CD14-positive monocyte (primary cell): ENCODE results near the gene LRRC4B. TPM values are rescaled to one million over a fixed set of nuclear protein-coding genes. Genes with fewer than 3 reads are reported as not detected.

ENCODE experiments used
- DNase-seq, 3 donors: peaks; one replicate each; pipeline ENCODE4 v3.0.0-alpha.2; 2011 to 2022
- H2AFZ ChIP-seq: 2 replicates; pipeline ENCODE4 v1.6.0; 2012; ENCODE audit warnings: mild to moderate bottlenecking, low read depth, low read length, inconsistent platforms; ENCODE audit not compliant: insufficient read depth, poor library complexity, severe bottlenecking
- H3K27ac ChIP-seq, 2 donors: 1 replicate in 1 of 2; 2 replicates in 1 of 2; pipeline ENCODE4 v1.5.1; 2012 to 2013; ENCODE audit warnings: low read length in 2 of 2, control low read depth in 1 of 2, inconsistent platforms in 1 of 2, low read depth in 1 of 2, mild to moderate bottlenecking in 1 of 2
- H3K27me3 ChIP-seq, 2 donors: one replicate each; pipeline versions ENCODE4 v1.6.0 to v1.6.1; 2011 to 2013; ENCODE audit warnings: low read length in 2 of 2; ENCODE audit not compliant: control insufficient read depth in 2 of 2, insufficient read depth in 2 of 2
- H3K36me3 ChIP-seq, 2 donors: replicated peaks in 1 of 2; 1 replicate in 1 of 2; 2 replicates in 1 of 2; pipeline versions ENCODE4 v1.5.1 to v1.6.1; 2012 to 2013; ENCODE audit warnings: low read length in 2 of 2, control low read depth in 1 of 2, inconsistent platforms in 1 of 2, mild to moderate bottlenecking in 1 of 2; ENCODE audit not compliant: insufficient read depth in 2 of 2, control insufficient read depth in 1 of 2
- H3K4me1 ChIP-seq, 2 donors: 1 replicate in 1 of 2; 2 replicates in 1 of 2; pipeline versions ENCODE4 v1.5.1 to v1.6.1; 2012 to 2013; ENCODE audit warnings: low read length in 2 of 2, control low read depth in 1 of 2, inconsistent platforms in 1 of 2, mild to moderate bottlenecking in 1 of 2, moderate library complexity in 1 of 2; ENCODE audit not compliant: insufficient read depth in 2 of 2, control insufficient read depth in 1 of 2
- H3K4me2 ChIP-seq: replicated peaks from 2 replicates; pipeline ENCODE3; 2012; ENCODE audit warnings: low read length, moderate library complexity, mild to moderate bottlenecking; ENCODE audit not compliant: poor library complexity, severe bottlenecking; ENCODE audit errors: extremely low read depth
- H3K4me3 ChIP-seq, 3 experiments: fragments of 200-600 bp in 1 of 3; sonication (generic) in 1 of 3; replicated peaks in 1 of 3; 1 replicate in 2 of 3; 2 replicates in 1 of 3; pipeline ENCODE4 v1.5.1; 2011 to 2013; ENCODE audit warnings: low read length in 3 of 3, mild to moderate bottlenecking in 3 of 3, control low read depth in 2 of 3, low read depth in 2 of 3, inconsistent platforms in 1 of 3, moderate library complexity in 1 of 3
- H3K79me2 ChIP-seq: 2 replicates; pipeline ENCODE4 v1.6.0; 2012; ENCODE audit warnings: mild to moderate bottlenecking, control low read depth, inconsistent platforms, low read length, moderate library complexity; ENCODE audit not compliant: insufficient read depth
- H3K9ac ChIP-seq: 2 replicates; pipeline ENCODE4 v1.6.0; 2017; ENCODE audit warnings: low read length, mild to moderate bottlenecking; ENCODE audit not compliant: insufficient read depth, poor library complexity, severe bottlenecking
- H3K9me3 ChIP-seq, 2 donors: replicated peaks in 1 of 2; 1 replicate in 1 of 2; 2 replicates in 1 of 2; pipeline versions ENCODE4 v1.5.1 to v1.6.1; 2012 to 2013; ENCODE audit warnings: low read length in 2 of 2, control low read depth in 1 of 2; ENCODE audit not compliant: control insufficient read depth in 1 of 2, insufficient read depth in 1 of 2
- H4K20me1 ChIP-seq: 2 replicates; pipeline ENCODE4 v1.6.0; 2012; ENCODE audit warnings: mild to moderate bottlenecking, low read length, control low read depth, moderate library complexity; ENCODE audit not compliant: insufficient read depth
- H3K27ac Mint-ChIP-seq, 7 donors: one replicate each; pipeline ENCODE4 v1.8.0; 2020; ENCODE audit warnings: mild to moderate bottlenecking in 7 of 7, mixed read lengths in 7 of 7, moderate library complexity in 6 of 7, inconsistent platforms in 2 of 7
- H3K27me3 Mint-ChIP-seq, 3 donors: one replicate each; pipeline ENCODE4 v1.8.0; 2021 to 2022; ENCODE audit warnings: low read depth in 3 of 3, mild to moderate bottlenecking in 3 of 3, mixed read lengths in 3 of 3, moderate library complexity in 3 of 3, inconsistent platforms in 1 of 3
- H3K36me3 Mint-ChIP-seq, 2 donors: one replicate each; pipeline ENCODE4 v1.8.0; 2020; ENCODE audit warnings: mixed read lengths in 2 of 2, inconsistent platforms in 1 of 2, mild to moderate bottlenecking in 1 of 2
- H3K4me1 Mint-ChIP-seq: one replicate; pipeline ENCODE4 v1.8.0; 2020; ENCODE audit warnings: mild to moderate bottlenecking, mixed read lengths
- H3K4me3 Mint-ChIP-seq, 2 donors: one replicate each; pipeline ENCODE4 v1.8.0; 2020; ENCODE audit warnings: mild to moderate bottlenecking in 2 of 2, mixed read lengths in 2 of 2, moderate library complexity in 1 of 2
- H3K9me3 Mint-ChIP-seq, 7 donors: one replicate each; pipeline ENCODE4 v1.8.0; 2020 to 2022; ENCODE audit warnings: mixed read lengths in 7 of 7, mild to moderate bottlenecking in 6 of 7, moderate library complexity in 6 of 7, inconsistent platforms in 2 of 7
- CTCF ChIP-seq: fragments of 200-600 bp; IDR thresholded peaks from one replicate; pipeline ENCODE4 v1.8.0; 2022; ENCODE audit warnings: antibody characterized with exemption, mild to moderate bottlenecking
- WGBS: methylation state at CpG from one replicate; pipeline ENCODE4 v1.1.5; 2013; ENCODE audit warnings: missing lambda C conversion rate; ENCODE audit not compliant: insufficient coverage; 5-methylcytosine and 5-hydroxymethylcytosine counted together
- intact Hi-C, 2 donors: fragments of 100-400 bp; cut with micrococcal nuclease; formaldehyde crosslinking; loops; one replicate each; pipeline versions ENCODE4 v1.15.0 to v1.15.1; 2023
- polyA plus RNA-seq, 3 donors: library from polyadenylated mRNA; depleted of rRNA in 1 of 3; unstranded in 2 of 3; stranded (reverse) in 1 of 3; fragments of 300-500 nt in 2 of 3; fragments of >200 nt in 1 of 3; fragmentation: Illumina TruSeq in 2 of 3; gene quantifications; 1 replicate in 2 of 3; 2 replicates in 1 of 3; pipeline ENCODE4 v1.2.3, GENCODE V29; 2012 to 2021

Gene LRRC4B
- polyA plus RNA-seq, 3 donors = not detected

GRCh38 chr19:50552540-50552939 is 15.7 kb downstream of the LRRC4B start:
- intact Hi-C loops = no loop called here
- Histone ChIP-seq H3K27me3 (peaks cover 0 to 54% of the 10 kb centered on the region in 2 donors), H2AFZ (no peak overlapping the region), H3K79me2 (no peaks in the 10 kb centered on the region), H3K27ac (no peak overlapping the region), H3K9me3 (no peaks in the 10 kb centered on the region), H4K20me1 (no peaks in the 10 kb centered on the region), H3K36me3 (no peaks in the 10 kb centered on the region), H3K4me3 (no peak overlapping the region), H3K4me1 (peaks cover 6 to 9% of the 10 kb centered on the region in 2 donors), H3K9ac (no peak overlapping the region), H3K4me2 (no peak overlapping the region)
- no peak overlapping the region for H3K27ac Mint-ChIP-seq
- no peak for TF ChIP-seq CTCF
- peaks cover 7% of the 10 kb centered on the region for H3K4me1 Mint-ChIP-seq
- H3K36me3 Mint-ChIP-seq = no peaks in the 10 kb centered on the region
- H3K9me3 Mint-ChIP-seq = peaks cover 0 to 7% (median 3%) of the 10 kb centered on the region in 7 donors
- 82% methylated on average over 14 of the region's 15 CpGs for WGBS
- H3K27me3 Mint-ChIP-seq = peaks cover 51 to 66% (median 57%) of the 10 kb centered on the region in 3 donors
- H3K4me3 Mint-ChIP-seq = peak overlapping the region in 1 of 2 donors; percentile 65
- DNase-seq = no peak

- Histone ChIP-seq H3K9me3 (no peaks in the 10 kb centered on the region), H3K9ac (no peak overlapping the region), H3K27me3 (peaks cover 0 to 46% of the 10 kb centered on the region in 2 donors), H3K27ac (no peak overlapping the region), H3K4me1 (peaks cover 6 to 9% of the 10 kb centered on the region in 2 donors), H3K4me3 (no peak overlapping the region), H3K4me2 (no peak overlapping the region), H4K20me1 (no peaks in the 10 kb centered on the region), H2AFZ (no peak overlapping the region), H3K36me3 (no peaks in the 10 kb centered on the region), H3K79me2 (no peaks in the 10 kb centered on the region)
- 2% methylated on average over 7 of the region's 22 CpGs for WGBS
- H3K36me3 Mint-ChIP-seq = no peaks in the 10 kb centered on the region
- H3K4me3 Mint-ChIP-seq = peak overlapping the region in 1 of 2 donors; percentile 76
- H3K27me3 Mint-ChIP-seq = peaks cover 45 to 59% (median 54%) of the 10 kb centered on the region in 3 donors
- DNase-seq = no peak
- intact Hi-C loops = no loop called here
- no peak for TF ChIP-seq CTCF
- peaks cover 7% of the 10 kb centered on the region for H3K4me1 Mint-ChIP-seq
- peaks cover 0 to 7% (median 3%) of the 10 kb centered on the region in 7 donors for H3K9me3 Mint-ChIP-seq
- no peak overlapping the region for H3K27ac Mint-ChIP-seq
These were observed 16.5 kb downstream of the LRRC4B start for GRCh38 chr19:50551715-50552187.
